ENCODE measurements around the gene NRGN.

Gene NRGN

GRCh38 chr11:124739479-124740276 lies at the start of gene NRGN:
TSS of gene NRGN (plus strand) at chr11:124739942. CDS start at chr11:124740085, 143 bp downstream.
- DNase-seq (ENCODE audit: low read depth) = peak; percentile 85

GRCh38 chr11:124693142-124693541 lies 46.6 kb upstream of the NRGN start:
- DNase-seq (ENCODE audit: low read depth) = no peak

- no peak for DNase-seq (ENCODE audit: low read depth)
These were observed 40.2 kb upstream of the NRGN start for GRCh38 chr11:124699547-124699946.

- DNase-seq (ENCODE audit: low read depth) = no peak
These were observed 39.7 kb upstream of the NRGN start for GRCh38 chr11:124700028-124700427.

- no peak for DNase-seq (ENCODE audit: low read depth)
These were observed 31.9 kb upstream of the NRGN start for GRCh38 chr11:124707829-124708228.

GRCh38 chr11:124712392-124712791 lies 27.4 kb upstream of the NRGN start:
- DNase-seq (ENCODE audit: low read depth) = no peak

DNA sequence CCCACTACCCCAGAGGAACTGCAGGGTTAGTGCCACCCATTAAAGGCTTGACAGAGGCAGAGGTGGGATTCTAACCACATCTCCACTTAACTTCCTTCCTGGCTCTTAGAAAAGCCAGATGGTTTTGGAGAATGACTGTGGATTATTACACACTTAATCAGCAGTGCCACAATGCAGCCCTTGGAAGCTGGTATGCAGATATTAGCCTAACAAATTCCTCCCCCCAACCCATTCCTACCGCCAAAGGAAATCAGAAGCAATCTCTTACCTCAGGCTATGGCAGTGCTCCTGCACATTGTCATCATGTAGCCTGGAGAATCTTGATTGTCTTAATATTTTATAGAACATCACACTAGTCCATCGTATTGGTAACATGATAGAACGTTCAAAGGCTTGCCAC lies 23.2 kb upstream of the NRGN start:
- DNase-seq (ENCODE audit: low read depth) = no peak

GRCh38 chr11:124717421-124717785 lies 22.3 kb upstream of the NRGN start:
- no peak for DNase-seq (ENCODE audit: low read depth)

GRCh38 chr11:124717786-124718651 lies 21.7 kb upstream of the NRGN start:
- no peak for DNase-seq (ENCODE audit: low read depth)

DNA sequence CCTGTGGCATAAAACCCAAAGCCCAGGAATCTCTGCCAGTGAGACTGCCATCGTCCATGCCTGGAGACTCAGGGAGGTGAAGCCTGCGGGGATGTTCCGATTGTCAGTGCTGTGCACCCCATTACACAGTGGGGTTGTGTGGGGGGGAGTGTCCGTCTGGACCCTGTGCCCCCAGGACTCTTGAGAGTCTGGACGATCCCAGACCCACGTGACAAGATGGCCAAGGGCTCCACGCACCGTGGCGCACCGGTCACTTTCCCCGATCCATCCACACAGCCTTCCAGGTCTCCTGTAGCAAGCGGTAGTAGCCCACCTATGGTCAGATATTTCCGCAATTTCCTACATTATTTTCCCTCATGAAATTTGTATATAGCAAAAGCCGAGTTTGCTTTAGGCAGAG lies 20.9 kb upstream of the NRGN start:
- DNase-seq (ENCODE audit: low read depth) = no peak

GRCh38 chr11:124719534-124719933 lies 20.2 kb upstream of the NRGN start:
- no peak for DNase-seq (ENCODE audit: low read depth)

DNA sequence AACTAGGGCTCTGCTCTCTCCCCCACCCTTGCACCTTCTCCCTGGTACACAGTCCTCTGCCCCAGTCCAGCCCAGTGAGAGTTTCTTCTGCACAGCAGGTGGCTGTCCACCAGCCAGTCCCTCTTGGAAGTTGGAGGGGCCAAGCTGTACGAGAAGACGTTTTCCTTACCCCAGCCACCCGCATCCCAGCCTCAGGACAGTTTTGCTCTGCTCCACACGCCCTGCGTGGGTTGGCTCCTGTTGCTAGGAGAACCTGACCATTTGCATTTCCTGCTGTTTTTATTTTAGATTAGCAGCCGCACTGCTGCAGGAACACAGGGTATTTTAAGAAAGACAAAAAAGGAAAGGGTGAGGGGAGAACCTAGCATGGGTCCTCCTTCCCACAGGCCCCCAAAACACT lies 17.6 kb upstream of the NRGN start:
- no peak for DNase-seq (ENCODE audit: low read depth)

- DNase-seq (ENCODE audit: low read depth) = no peak
These were observed 14.6 kb upstream of the NRGN start for GRCh38 chr11:124724979-124725718.

GRCh38 chr11:124725719-124726105 lies 14.0 kb upstream of the NRGN start:
- no peak for DNase-seq (ENCODE audit: low read depth)

DNA sequence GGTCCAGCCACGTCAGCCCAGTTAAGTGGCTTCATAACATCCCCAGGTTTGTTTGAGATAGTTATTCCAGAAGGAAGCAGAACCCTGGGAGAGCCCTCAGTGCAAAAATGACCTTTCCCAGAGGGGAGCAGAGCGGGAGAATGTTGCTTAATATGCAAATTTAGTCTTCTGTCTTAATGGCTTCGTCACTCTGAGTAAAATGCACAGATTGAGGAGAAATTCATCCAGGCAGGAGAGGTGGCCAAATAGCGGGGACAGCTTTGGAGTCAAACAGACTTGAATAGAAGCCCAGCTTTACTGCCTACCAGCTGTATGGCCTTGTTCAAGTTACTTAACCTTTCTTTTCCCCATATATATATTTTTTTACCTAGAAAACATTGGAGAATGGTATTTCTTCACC lies 12.3 kb upstream of the NRGN start:
- DNase-seq (ENCODE audit: low read depth) = no peak

DNA sequence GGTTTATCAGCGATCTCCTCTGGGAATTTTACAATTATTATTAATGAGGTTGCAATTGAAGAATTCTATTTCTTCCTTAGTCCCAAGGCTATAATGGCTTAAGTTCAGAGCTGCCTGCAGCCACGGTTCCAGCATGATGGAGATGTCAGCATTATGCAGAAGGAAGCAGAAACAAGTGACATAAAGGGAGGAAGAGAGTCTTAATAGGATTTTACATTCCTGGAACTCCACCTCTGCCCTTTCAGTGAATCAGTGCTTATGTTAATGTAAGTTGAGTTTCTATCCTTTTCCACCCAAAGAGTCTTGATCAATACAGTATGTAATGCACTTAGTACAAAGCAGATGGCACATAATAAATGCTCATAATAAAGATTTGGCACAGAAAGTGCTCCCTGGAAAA lies 11.6 kb upstream of the NRGN start:
- DNase-seq (ENCODE audit: low read depth) = no peak

DNA sequence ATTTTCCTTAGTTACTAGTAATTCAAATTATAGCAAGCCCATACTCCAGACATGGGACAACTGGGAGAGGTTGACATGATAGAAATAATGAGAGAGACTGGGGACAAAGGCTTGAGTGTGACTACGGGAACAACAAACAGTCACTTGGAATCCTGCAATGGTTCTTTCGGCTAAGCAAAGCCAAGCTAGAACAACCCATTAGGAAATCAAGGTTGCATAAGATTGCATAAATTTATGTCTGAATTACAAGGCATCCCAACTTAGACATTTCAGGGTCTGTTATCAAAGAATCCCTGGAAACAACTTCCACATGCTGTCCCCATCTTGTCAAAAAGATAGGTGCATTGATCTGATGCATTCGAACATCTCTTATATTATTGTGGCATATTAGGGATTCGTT lies 10.2 kb upstream of the NRGN start:
- DNase-seq (ENCODE audit: low read depth) = no peak

GRCh38 chr11:124732230-124732629 lies 7.5 kb upstream of the NRGN start:
- no peak for DNase-seq (ENCODE audit: low read depth)

DNA sequence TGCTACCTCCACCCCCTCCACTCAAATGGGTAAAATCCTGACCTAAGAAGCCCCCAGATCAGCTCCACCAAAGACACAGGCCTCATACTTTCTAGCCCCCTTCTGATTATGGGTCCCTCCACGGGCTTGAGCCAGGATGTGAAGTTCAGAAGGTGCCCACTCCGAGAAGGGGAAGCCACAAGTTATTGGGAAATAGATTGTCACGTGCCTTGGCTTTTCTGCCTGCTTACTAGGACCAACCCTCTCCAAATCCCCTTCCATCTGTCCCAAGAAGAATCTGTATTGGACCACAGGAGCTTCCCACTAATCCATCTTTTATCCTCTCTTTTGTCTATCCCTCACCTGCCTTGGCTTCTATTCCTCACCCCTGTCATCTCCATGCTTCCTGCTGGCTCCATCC lies 3.0 kb upstream of the NRGN start:
- no peak for DNase-seq (ENCODE audit: low read depth)

- no peak for DNase-seq (ENCODE audit: low read depth)
These were observed 2.0 kb upstream of the NRGN start for GRCh38 chr11:124737638-124738305.

GRCh38 chr11:124738713-124739478 lies 846 bp upstream of the NRGN start:
- no peak for DNase-seq (ENCODE audit: low read depth)
